HG03565 (cell line): ENCODE measurements around the gene ADPRHL1.
"Not testable (repeated sequence)": the region's sequence is repeated elsewhere in the genome, so short reads cannot be mapped to it uniquely, and the experiment has no call there.

Experiments used
- ATAC-seq: cut with Tn5 transposase; IDR thresholded peaks from one replicate; pipeline ENCODE4 v1.9.1; 2021; ENCODE audit warnings: mild to moderate bottlenecking, moderate library complexity; ENCODE audit not compliant: unreplicated experiment

The ADPRHL1 gene

GRCh38 chr13:113405481-113406300 is 47.6 kb downstream of the ADPRHL1 start:
- no peak for ATAC-seq

GRCh38 chr13:113404723-113405471 is 48.4 kb downstream of the ADPRHL1 start:
- no peak for ATAC-seq

GRCh38 chr13:113404366-113404722 is 48.9 kb downstream of the ADPRHL1 start:
- no peak for ATAC-seq

GRCh38 chr13:113403255-113404104 is 49.8 kb downstream of the ADPRHL1 start:
- no peak for ATAC-seq

GRCh38 chr13:113402471-113403254 is 50.6 kb downstream of the ADPRHL1 start:
- no peak for ATAC-seq

- ATAC-seq: no peak
Observed at GRCh38 chr13:113401452-113402415, 51.6 kb downstream of the ADPRHL1 start.

- no peak for ATAC-seq
Observed at GRCh38 chr13:113400621-113401451, 52.5 kb downstream of the ADPRHL1 start.

GRCh38 chr13:113399755-113400149 is 53.5 kb downstream of the ADPRHL1 start:
- no peak for ATAC-seq

- ATAC-seq: no peak
Observed at GRCh38 chr13:113398963-113399754, 54.1 kb downstream of the ADPRHL1 start.

- ATAC-seq: no peak
Observed at GRCh38 chr13:113397608-113398425, 55.5 kb downstream of the ADPRHL1 start.

- no peak for ATAC-seq
Observed at GRCh38 chr13:113394339-113394640, 59.0 kb downstream of the ADPRHL1 start.

GRCh38 chr13:113393563-113394338 is 59.5 kb downstream of the ADPRHL1 start:
- peak; percentile 83 for ATAC-seq

- ATAC-seq: no peak
Observed at GRCh38 chr13:113393226-113393562, 60.1 kb downstream of the ADPRHL1 start.

- no peak for ATAC-seq
Observed at GRCh38 chr13:113390874-113391497, 62.3 kb downstream of the ADPRHL1 start.

- ATAC-seq: not testable (repeated sequence)
Observed at GRCh38 chr13:113389586-113389985, 63.7 kb downstream of the ADPRHL1 start.

- ATAC-seq: no peak
Observed at GRCh38 chr13:113387396-113387795, 65.9 kb downstream of the ADPRHL1 start.
